HG02884 (cell line): ENCODE results near the gene NTRK2.

Source experiments
- ATAC-seq: cut with Tn5 transposase; IDR thresholded peaks from one replicate; pipeline ENCODE4 v1.9.1; 2021; ENCODE audit warnings: mild to moderate bottlenecking, moderate library complexity; ENCODE audit not compliant: unreplicated experiment

NTRK2 gene

DNA sequence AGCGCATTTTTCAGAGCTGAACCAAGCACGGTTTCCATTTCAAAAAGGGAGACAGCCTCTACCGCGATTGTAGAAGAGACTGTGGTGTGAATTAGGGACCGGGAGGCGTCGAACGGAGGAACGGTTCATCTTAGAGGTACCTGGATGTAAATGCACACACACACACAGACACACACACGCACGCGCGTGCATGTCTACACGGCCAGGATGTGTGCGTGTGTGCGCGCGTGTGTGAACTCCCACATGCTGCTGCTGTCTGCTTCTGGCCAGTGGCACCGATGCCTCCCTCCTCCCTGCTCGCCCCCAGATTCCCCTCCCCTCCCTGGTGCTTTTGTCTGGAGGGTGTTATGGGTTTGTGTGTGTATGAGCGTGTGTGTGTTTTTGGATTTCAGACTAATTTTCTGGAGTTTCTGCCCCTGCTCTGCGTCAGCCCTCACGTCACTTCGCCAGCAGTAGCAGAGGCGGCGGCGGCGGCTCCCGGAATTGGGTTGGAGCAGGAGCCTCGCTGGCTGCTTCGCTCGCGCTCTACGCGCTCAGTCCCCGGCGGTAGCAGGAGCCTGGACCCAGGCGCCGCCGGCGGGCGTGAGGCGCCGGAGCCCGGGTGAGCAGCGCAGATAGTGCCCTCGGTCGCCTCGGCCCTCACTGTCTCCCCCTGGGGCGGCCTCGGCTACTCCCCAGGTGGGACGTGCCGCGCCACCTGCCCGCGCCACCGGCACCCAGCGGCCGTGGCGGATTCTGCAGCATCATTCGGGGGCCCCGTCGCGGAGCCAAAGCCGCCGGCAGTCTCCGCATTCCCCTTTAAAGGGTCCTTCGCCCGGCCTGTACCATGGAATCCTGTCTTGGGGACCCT lies at the start of gene NTRK2:
Gene NTRK2 (plus strand): TSS at position 442 of the 850 bp plus-strand sequence. CDS start 1,020 bp downstream, outside the sequence.
- no peak for ATAC-seq

DNA sequence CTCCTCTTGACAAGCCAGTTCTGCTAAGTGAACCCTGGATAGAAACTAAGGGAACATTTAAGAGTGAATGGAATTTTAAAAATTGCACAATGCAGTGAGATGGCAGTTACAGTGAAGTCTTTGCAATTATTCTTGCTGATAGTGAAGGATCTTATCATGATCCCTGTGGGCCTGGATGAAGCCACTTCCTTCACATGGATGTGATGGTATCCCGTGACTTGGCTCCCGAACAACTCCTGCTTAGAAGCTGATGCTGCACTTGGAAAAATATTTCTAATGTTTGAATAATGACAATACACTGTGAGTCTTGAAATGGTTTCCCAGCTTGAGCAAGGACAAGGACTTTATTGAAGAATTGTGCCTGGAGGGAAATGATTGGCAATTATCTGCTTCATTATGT lies 49.2 kb upstream of the NTRK2 start:
- no peak for ATAC-seq

DNA sequence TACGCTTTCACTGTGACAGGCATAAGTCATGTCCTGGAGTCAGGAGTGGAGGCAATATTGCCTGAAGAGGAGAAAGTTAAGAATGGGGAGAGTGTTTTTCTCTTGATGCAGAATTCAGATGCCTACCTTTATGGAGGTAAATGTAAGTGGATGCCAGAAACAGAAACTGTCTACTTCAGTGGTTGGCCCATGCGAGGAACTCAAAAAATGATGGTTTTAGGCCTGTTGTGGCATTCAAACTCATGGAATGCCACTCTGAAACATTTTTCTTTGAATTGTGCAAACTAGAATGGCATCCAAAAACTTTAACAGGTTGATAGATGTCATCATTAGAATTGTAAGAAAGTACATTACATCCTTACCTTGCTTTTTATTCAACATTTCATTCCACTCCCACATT lies 47.7 kb upstream of the NTRK2 start:
- ATAC-seq = no peak

- ATAC-seq = no peak
Measured at GRCh38 chr9:84622981-84623380, 46.5 kb upstream of the NTRK2 start.

DNA sequence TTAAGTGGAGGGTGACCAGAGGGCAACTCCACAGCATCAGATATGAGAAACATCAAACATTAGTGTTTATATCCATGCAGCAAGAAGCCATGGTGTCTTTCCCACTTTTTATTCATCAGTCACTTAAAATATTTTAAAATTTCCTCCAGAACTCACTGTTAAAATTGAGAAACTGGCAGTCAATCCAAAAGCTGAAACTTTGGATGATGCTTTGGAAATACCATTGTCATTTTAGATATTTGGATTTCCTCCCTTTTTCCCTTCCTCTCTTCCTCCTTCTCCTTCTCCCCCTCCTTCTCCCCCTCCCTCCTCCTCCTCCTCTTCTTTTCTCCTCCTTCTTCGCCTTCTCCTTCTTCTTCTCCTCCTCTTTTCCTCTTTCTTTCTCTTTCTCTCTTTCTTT lies 33.1 kb upstream of the NTRK2 start:
- ATAC-seq = no peak

- ATAC-seq = no peak
Measured at GRCh38 chr9:84642553-84643141, 26.9 kb upstream of the NTRK2 start.

- ATAC-seq = no peak
Measured at GRCh38 chr9:84647699-84648098, 21.8 kb upstream of the NTRK2 start.

DNA sequence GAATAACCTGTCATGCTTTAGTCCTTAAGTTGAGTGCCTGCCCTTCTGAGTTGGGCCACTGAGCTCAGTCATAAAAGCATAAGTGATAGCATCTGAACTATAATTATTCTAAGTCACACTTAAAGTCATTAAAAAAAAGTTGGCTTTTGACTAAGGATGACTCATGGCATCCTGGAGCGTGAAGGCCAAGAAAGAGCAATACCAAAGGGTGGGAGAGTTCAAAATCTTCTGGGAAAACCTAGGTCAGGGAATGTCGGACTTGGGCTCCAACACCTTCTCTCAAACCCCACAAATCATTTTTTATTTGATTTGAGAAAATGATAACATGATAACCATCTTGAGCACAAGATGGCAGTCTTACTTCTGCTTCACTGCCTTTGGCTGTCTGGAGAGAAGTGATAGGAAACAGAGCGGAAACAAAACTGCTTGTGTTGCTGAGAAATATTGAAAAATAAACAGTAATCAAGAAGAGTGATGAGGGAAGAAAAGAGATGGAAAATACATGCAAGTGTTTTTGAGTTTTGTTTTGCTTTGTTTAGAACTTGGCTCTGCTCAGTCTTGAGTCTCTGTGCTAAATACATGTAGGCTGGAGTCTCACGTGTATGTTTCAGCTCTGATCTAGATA lies 16.9 kb upstream of the NTRK2 start:
- no peak for ATAC-seq

GRCh38 chr9:84655447-84655846 lies 14.1 kb upstream of the NTRK2 start:
- no peak for ATAC-seq

GRCh38 chr9:84659313-84659712 lies 10.2 kb upstream of the NTRK2 start:
- no peak for ATAC-seq

DNA sequence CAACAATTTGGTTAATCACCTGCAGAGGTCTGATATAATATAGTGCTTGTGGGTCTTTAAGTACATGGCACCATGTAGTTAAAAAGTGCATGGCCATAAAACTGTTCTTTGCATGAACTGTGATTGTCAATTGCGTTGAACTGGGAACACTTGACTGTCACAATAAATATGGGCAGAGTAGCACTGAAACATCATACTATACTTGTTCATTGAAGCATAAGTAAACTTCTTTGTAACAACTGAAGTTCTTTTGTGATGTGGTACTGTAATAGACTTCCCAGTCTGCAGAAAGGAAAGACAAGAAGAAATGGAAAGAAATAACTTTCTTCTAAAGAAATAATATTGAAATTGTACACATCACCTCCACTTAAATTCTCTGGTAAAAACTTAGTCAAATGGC lies 9.8 kb upstream of the NTRK2 start:
- no peak for ATAC-seq

- no peak for ATAC-seq
Measured at GRCh38 chr9:84667571-84668195, 1.8 kb upstream of the NTRK2 start.

GRCh38 chr9:84668196-84669012 lies 1.1 kb upstream of the NTRK2 start:
- ATAC-seq = peak; percentile 58

DNA sequence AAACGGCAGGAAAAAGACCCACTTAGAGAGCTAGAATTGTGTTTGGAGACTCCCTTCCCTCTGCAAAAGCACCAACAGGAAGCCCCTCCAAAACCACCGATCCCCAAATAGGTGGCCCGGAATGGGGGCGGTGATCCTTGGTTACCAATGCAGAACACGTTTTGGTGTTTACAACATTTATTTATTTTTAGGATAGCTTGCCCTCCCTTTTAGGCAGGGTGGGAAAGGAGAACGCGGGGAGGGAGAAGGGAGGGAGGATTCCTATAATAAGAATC lies 579 bp upstream of the NTRK2 start:
- ATAC-seq = no peak

DNA sequence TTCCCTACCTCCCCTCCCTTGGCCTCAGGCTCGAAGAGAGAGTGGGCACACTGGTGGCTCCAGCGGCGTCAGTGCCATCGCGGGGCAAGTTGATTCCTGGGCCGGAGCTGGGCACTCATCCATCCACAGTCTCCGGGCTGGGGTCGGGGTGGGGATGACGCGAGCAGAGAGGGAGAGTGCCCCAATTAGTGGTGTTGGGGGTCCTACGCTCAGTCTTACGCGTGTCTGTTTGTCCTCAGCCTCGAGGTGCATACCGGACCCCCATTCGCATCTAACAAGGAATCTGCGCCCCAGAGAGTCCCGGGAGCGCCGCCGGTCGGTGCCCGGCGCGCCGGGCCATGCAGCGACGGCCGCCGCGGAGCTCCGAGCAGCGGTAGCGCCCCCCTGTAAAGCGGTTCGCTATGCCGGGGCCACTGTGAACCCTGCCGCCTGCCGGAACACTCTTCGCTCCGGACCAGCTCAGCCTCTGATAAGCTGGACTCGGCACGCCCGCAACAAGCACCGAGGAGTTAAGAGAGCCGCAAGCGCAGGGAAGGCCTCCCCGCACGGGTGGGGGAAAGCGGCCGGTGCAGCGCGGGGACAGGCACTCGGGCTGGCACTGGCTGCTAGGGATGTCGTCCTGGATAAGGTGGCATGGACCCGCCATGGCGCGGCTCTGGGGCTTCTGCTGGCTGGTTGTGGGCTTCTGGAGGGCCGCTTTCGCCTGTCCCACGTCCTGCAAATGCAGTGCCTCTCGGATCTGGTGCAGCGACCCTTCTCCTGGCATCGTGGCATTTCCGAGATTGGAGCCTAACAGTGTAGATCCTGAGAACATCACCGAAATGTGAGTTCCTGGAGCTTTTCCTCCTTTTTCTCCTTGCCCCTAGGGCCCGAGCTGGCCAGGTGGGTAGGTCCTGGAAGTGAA lies 861 bp downstream of the NTRK2 start:
- no peak for ATAC-seq

GRCh38 chr9:84671586-84672521 lies 2.3 kb downstream of the NTRK2 start:
- ATAC-seq = no peak

GRCh38 chr9:84673806-84674205 lies 4.3 kb downstream of the NTRK2 start:
- ATAC-seq = no peak

DNA sequence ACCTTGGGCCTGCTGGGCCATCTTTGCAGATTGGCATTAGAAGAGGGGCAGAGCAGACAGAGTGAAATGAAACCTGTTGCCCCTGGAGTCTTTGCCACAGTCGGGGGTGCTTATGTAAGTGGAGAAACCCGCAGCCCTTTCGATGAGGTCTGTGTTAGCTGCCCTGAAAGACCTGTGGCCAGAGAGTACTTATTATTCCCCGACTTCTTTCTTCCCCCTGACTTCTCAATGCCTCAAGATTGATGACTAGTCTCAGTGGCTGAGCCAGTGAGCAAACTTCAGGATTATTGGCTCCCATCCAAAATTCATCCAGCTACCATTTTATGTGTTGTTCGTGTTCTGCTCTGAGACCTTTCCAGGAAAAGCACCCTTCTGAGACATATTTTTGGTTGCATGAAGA lies 7.6 kb downstream of the NTRK2 start:
- no peak for ATAC-seq

- ATAC-seq = no peak
Measured at GRCh38 chr9:84679571-84679970, 10.0 kb downstream of the NTRK2 start.
